NOMO-1 treated with dmso at 0.1 percent for 144 hours (cell line): Measurements from ENCODE around the gene GSK3B.

Experiments
- DNase-seq: peaks from one replicate; lab custom pipeline; 2025; ENCODE audit not compliant: unreplicated experiment; lab: John Stamatoyannopoulos, UW

The GSK3B gene

GRCh38 chr3:120098710-120099109 is 4.5 kb upstream of the GSK3B start:
- no peak for DNase-seq

DNA sequence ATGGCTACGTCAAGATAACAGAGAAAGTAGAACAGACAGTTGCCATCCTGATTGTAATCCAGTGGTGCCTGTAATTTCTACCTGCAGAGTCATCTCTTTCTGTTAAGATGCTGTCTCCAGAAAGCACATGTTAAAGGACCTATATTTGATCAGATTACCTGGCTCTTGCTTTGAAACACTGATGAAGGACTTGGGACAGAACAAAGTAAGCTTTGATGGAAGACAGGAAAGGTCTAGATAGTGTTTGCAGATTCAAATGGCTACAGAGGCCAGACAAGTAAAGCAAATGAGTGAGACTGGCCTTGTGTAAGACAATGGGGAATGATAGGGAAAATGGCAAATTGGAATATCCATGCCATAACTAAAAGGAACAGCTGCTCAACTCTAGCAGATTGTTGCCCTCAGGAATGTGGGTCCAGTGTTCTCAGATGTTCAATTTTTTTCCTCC is 1.8 kb upstream of the GSK3B start:
- no peak for DNase-seq

- DNase-seq = peak; percentile 84
These were observed 1.2 kb upstream of the GSK3B start for GRCh38 chr3:120095226-120095978.

- peak; percentile 99 for DNase-seq
These were observed 554 bp upstream of the GSK3B start for GRCh38 chr3:120094776-120095225.

DNA sequence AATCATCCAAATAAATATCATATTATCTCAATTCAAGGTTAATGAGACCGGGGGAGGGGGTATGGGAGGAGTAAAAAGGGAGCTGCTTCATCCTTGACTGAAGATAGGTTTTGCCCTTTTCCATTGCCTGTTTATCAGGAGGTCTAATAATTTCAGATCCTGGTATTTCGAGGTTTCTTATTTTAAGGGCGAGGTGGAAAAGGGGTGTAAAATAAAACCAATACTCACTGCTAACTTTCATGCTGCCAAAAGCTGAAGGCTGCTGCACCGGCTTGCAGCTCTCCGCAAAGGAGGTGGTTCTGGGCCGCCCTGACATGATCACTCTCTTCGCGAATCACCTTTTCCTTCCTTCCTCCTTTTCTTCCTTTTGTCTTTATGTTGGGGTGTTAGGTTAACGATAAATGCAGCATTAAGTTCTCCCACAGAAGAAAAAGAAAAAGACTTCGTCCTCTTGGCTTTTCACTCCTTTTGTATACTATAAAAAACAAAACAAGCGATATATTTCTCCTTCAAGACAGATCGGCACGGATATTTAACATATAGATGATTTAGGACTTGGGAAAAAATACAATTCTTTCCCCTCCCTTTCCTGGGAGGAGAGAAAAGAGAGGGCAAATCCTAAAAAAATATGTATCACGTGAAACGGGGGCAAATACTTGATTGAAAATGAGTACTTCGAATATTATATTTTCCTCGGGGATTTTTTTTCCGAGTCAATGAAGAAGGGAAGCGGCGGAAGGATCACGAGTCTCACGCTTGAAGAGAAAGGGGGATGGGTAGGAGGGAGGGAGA is 932 bp downstream of the GSK3B start:
- DNase-seq = no peak

GRCh38 chr3:120092474-120092873 is 1.8 kb downstream of the GSK3B start:
- DNase-seq = no peak

DNA sequence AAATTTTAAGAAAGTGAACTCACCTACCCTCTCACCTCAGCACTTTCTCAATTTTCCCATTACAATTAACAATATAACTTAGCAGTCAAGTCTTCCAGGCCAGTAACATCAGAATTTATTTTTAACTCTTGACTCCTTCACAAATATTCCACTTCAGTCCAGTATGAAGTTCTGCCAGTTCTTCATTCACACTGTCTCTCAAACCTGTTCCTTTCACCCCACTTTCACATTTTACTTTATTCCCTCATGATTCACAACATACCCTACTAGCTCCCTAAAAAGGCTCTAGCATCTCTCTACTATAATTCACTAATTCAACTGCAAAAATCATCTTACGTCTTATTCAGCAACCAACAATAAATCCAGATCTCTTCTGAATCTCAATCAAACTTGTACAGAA is 3.8 kb downstream of the GSK3B start:
- DNase-seq = no peak

GRCh38 chr3:120089089-120089488 is 5.2 kb downstream of the GSK3B start:
- no peak for DNase-seq

GRCh38 chr3:120088622-120089021 is 5.6 kb downstream of the GSK3B start:
- DNase-seq = no peak

DNA sequence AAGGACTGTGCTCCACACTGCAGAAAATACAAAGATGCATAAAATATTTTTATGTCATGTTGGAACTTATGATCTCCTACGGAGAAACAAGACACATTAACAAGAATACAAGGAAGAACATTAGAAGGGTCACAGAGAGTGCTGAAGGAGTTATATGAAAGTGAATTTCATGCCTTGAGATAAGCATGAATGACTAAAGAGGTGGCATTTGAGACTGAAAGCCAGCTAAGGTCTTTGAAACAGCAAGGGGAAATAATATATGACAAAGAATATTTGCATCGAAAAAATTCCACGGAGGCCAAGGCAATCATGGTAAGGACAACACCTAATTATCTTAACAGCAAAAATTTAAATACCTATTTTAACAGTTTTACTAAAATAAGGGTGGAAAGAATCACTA is 12.5 kb downstream of the GSK3B start:
- no peak for DNase-seq

- DNase-seq = no peak
These were observed 13.4 kb downstream of the GSK3B start for GRCh38 chr3:120080836-120081235.

DNA sequence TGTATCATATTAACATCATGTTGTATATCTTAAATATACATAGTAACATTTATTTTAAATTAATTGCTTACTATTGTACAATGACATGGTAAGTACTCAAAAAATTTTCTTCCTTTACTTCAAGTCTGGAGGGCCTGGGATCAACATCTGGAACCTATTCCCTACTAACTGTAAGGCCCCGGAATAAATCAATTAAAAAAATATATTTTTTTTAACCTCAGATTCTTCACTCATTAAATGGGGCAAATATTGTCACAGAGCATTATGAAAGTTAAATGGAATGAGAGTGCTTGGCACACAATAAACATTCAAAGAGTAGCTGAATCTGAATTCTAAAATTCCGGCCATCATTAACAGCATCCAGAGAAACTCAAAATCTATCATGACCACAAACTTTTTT is 16.5 kb downstream of the GSK3B start:
- DNase-seq = no peak

- no peak for DNase-seq
These were observed 21.3 kb downstream of the GSK3B start for GRCh38 chr3:120072867-120073525.

- no peak for DNase-seq
These were observed 23.0 kb downstream of the GSK3B start for GRCh38 chr3:120071259-120071658.

GRCh38 chr3:120070263-120070981 is 23.8 kb downstream of the GSK3B start:
- no peak for DNase-seq

DNA sequence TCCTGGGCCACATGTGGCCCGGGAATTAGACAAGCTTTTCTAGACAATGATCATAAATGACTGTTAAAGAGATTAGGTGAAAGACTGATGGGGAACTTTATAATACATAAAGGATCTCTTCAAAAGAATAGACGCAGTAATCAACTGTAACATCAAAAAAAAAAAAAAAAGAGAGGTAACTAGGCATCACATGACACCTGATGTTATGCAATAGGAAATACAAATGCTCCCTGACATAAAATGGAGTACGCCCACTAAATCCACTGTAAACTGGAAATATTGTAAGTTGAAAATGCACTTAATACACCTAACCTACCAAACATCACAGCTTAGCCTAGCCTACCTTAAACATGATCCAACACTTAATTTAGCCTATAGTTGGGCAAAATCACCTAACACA is 27.2 kb downstream of the GSK3B start:
- DNase-seq = no peak

DNA sequence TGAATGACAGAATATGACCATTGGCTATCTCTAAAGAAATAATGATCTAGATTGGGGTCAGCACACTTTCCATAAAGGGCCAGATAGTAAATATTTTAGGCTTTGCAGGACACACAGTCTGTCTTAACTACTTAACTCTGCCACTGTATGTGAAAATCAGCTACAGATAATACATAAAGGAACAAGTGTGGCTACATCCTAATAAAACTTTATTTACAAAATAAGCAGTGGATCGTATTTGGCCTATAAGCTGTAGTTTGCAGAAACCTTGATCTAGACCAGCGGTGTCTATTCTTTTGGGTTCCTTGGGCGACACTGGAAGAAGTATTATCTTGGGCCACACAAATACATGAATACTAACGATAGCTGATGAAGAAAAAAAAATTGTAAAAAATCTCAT is 27.6 kb downstream of the GSK3B start:
- no peak for DNase-seq

- DNase-seq = no peak
These were observed 29.6 kb downstream of the GSK3B start for GRCh38 chr3:120064641-120065040.

DNA sequence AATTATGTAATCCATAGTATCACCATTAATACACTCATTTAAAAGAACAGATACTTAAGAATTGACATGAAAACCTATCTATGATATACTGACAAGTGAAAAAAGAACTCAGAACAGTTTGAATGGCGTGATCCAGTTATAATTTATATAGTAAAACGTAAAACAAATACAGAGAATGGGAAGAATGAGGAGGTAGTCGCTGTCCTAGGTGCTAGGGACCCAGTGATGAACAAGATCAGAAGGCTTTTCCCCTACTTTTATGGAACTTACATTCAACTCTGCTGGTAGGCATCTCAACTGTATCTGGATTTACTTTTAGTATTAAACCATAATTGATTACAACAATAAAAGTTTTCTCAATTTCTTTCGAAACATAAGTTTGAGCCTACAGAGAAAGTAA is 31.8 kb downstream of the GSK3B start:
- DNase-seq = no peak

GRCh38 chr3:120059081-120059864 is 35.0 kb downstream of the GSK3B start:
- DNase-seq = no peak
